Loucy (cell line): ENCODE measurements around the gene RAPH1.

Source experiments
- H2AFZ ChIP-seq: fragments of 200-600 bp; sonication (generic); 2 replicates; pipeline ENCODE4 v1.6.0; 2016; ENCODE audit warnings: antibody characterized with exemption, mild to moderate bottlenecking, low read length, moderate library complexity
- H3F3A ChIP-seq: fragments of 200-600 bp; 2 replicates; pipeline ENCODE4 v1.6.0; 2016; ENCODE audit warnings: antibody characterized with exemption, low read depth, mild to moderate bottlenecking
- H3K27me3 ChIP-seq: fragments of 200-600 bp; sonication (generic); 2 replicates; pipeline ENCODE4 v1.6.1; 2014; ENCODE audit warnings: low read length, mild to moderate bottlenecking; ENCODE audit not compliant: insufficient read depth, poor library complexity, severe bottlenecking
- H3K36me3 ChIP-seq: fragments of 200-600 bp; sonication (generic); 2 replicates; pipeline ENCODE4 v1.6.1; 2016; ENCODE audit warnings: low read length; ENCODE audit not compliant: insufficient read depth
- H3K4me1 ChIP-seq: fragments of 200-600 bp; sonication (generic); 2 replicates; pipeline ENCODE4 v1.5.1; 2014; ENCODE audit warnings: low read length, mild to moderate bottlenecking; ENCODE audit not compliant: insufficient read depth, poor library complexity, severe bottlenecking
- H3K4me2 ChIP-seq: fragments of 200-600 bp; sonication (generic); 2 replicates; pipeline ENCODE4 v1.6.0; 2014; ENCODE audit warnings: antibody characterized with exemption, low read length, low read depth, mild to moderate bottlenecking; ENCODE audit not compliant: poor library complexity, severe bottlenecking
- H3K4me3 ChIP-seq: fragments of 200-600 bp; sonication (generic); 2 replicates; pipeline ENCODE4 v1.5.1; 2014; ENCODE audit warnings: low read length, mild to moderate bottlenecking, mixed read lengths; ENCODE audit not compliant: poor library complexity, severe bottlenecking
- H3K79me2 ChIP-seq: fragments of 200-600 bp; sonication (generic); 2 replicates; pipeline ENCODE4 v1.6.1; 2014; ENCODE audit warnings: low read length; ENCODE audit not compliant: insufficient read depth
- H3K9ac ChIP-seq: fragments of 200-600 bp; sonication (generic); 2 replicates; pipeline ENCODE4 v1.6.0; 2014; ENCODE audit warnings: mild to moderate bottlenecking, low read depth, low read length, moderate library complexity; ENCODE audit not compliant: poor library complexity, severe bottlenecking
- H3K9me2 ChIP-seq: fragments of 200-600 bp; sonication (generic); replicated peaks from 2 replicates; pipeline ENCODE4 v1.6.1; 2016; ENCODE audit warnings: low read depth, low read length, mixed read lengths
- H3K9me3 ChIP-seq: fragments of 200-600 bp; sonication (generic); 2 replicates; pipeline ENCODE4 v1.6.1; 2014; ENCODE audit warnings: mild to moderate bottlenecking, antibody characterized with exemption, low read length, low read depth; ENCODE audit not compliant: insufficient read depth
- H4K20me1 ChIP-seq: fragments of 200-600 bp; sonication (generic); 2 replicates; pipeline ENCODE4 v1.6.0; 2014; ENCODE audit warnings: antibody characterized with exemption, low read length, mild to moderate bottlenecking; ENCODE audit not compliant: insufficient read depth, poor library complexity, severe bottlenecking
- CTCF ChIP-seq: fragments of 200-600 bp; sonication (generic); conservative IDR thresholded peaks from 2 replicates; pipeline ENCODE4 v1.5.1; 2014; ENCODE audit warnings: mild to moderate bottlenecking, antibody characterized with exemption, low read length
- EZH2phosphoT487 ChIP-seq: fragments of 200-600 bp; IDR thresholded peaks from 2 replicates; pipeline ENCODE4 v1.6.1; 2018; ENCODE audit warnings: antibody characterized with exemption, mild to moderate bottlenecking, moderate library complexity, borderline replicate concordance

The RAPH1 gene

GRCh38 chr2:203418271-203418670, 116.8 kb downstream of the RAPH1 start:
- no peak for TF ChIP-seq CTCF
- TF ChIP-seq EZH2phosphoT487: no peak
- no peaks in the 10 kb centered on the region for H3K79me2 ChIP-seq
- no peaks in the 10 kb centered on the region for H3F3A ChIP-seq
- no peak overlapping the region for H3K4me2 ChIP-seq
- peaks cover 54% of the 10 kb centered on the region; the same call in 1 of the 2 replicates for H3K36me3 ChIP-seq
- H3K9me3 ChIP-seq: no peaks in the 10 kb centered on the region
- H4K20me1 ChIP-seq: no peaks in the 10 kb centered on the region
- no peak overlapping the region for H3K4me3 ChIP-seq
- no peaks in the 10 kb centered on the region for H3K27me3 ChIP-seq
- no peak overlapping the region for H3K9ac ChIP-seq
- H2AFZ ChIP-seq: no peak overlapping the region
- H3K9me2 ChIP-seq: no peaks in the 10 kb centered on the region
- no peaks in the 10 kb centered on the region for H3K4me1 ChIP-seq

GRCh38 chr2:203413796-203414195, 121.3 kb downstream of the RAPH1 start:
- H3K4me1 ChIP-seq: no peaks in the 10 kb centered on the region
- TF ChIP-seq CTCF: no peak
- TF ChIP-seq EZH2phosphoT487: no peak
- no peaks in the 10 kb centered on the region for H3K79me2 ChIP-seq
- no peaks in the 10 kb centered on the region for H3K9me3 ChIP-seq
- H3K4me3 ChIP-seq: no peak overlapping the region
- H2AFZ ChIP-seq: no peak overlapping the region
- H3K36me3 ChIP-seq: peaks cover 60% of the 10 kb centered on the region; the same call in 1 of the 2 replicates
- H4K20me1 ChIP-seq: no peaks in the 10 kb centered on the region
- no peak overlapping the region for H3K9ac ChIP-seq
- H3F3A ChIP-seq: no peaks in the 10 kb centered on the region
- no peak overlapping the region for H3K4me2 ChIP-seq
- no peaks in the 10 kb centered on the region for H3K9me2 ChIP-seq
- H3K27me3 ChIP-seq: no peaks in the 10 kb centered on the region

- H3K4me1 ChIP-seq: no peaks in the 10 kb centered on the region
Observed at GRCh38 chr2:203412546-203413331, 122.4 kb downstream of the RAPH1 start.

More at GRCh38 chr2:203412546-203413331, 122.4 kb downstream of the RAPH1 start:
- Histone ChIP-seq H3K79me2 (no peaks in the 10 kb centered on the region), H3K9ac (no peak overlapping the region), H3K4me2 (no peak overlapping the region), H3K36me3 (peaks cover 51% of the 10 kb centered on the region; the same call in 1 of the 2 replicates), H3K9me2 (no peaks in the 10 kb centered on the region), H2AFZ (no peak overlapping the region), H3K9me3 (no peaks in the 10 kb centered on the region), H4K20me1 (no peaks in the 10 kb centered on the region), H3F3A (no peaks in the 10 kb centered on the region), H3K27me3 (no peaks in the 10 kb centered on the region), H3K4me3 (no peak overlapping the region)
- no peak for TF ChIP-seq EZH2phosphoT487
